GM12801 (cell line): ENCODE results near the gene CNOT6L.

Experiments used
- CTCF ChIP-seq: IDR thresholded peaks from one replicate; pipeline ENCODE4 v1.5.1; 2011; ENCODE audit warnings: control low read depth; ENCODE audit not compliant: insufficient read length; ENCODE audit errors: extremely low read depth

Gene CNOT6L

GRCh38 chr4:77745792-77746191 lies 73.4 kb downstream of the CNOT6L start:
- TF ChIP-seq CTCF, result no peak

- TF ChIP-seq CTCF, result no peak
Observed at GRCh38 chr4:77742054-77742453, 77.1 kb downstream of the CNOT6L start.

- TF ChIP-seq CTCF, result no peak
Observed at GRCh38 chr4:77740480-77740879, 78.7 kb downstream of the CNOT6L start.

GRCh38 chr4:77734928-77735327 lies 84.2 kb downstream of the CNOT6L start:
- no peak for TF ChIP-seq CTCF

GRCh38 chr4:77731656-77732055 lies 87.5 kb downstream of the CNOT6L start:
- TF ChIP-seq CTCF, result no peak

GRCh38 chr4:77728420-77728819 lies 90.7 kb downstream of the CNOT6L start:
- no peak for TF ChIP-seq CTCF

- TF ChIP-seq CTCF, result no peak
Observed at GRCh38 chr4:77721073-77721472, 98.1 kb downstream of the CNOT6L start.
